Gastroesophageal sphincter (tissue), 3 donors: Measurements from ENCODE around the gene CD3E.

ENCODE experiments used
- POLR2A ChIP-seq, 2 donors: fragments of 450-650 bp; IDR thresholded peaks; one replicate each; pipeline ENCODE4 v1.6.1; 2017; ENCODE audit warnings: antibody characterized with exemption in 2 of 2, mild to moderate bottlenecking in 2 of 2, moderate library complexity in 1 of 2
- TF ChIP-seq, protein P1 (sequence below), 4 experiments: fragments of 200-600 bp in 2 of 4; fragments of 450-650 bp in 2 of 4; sonication (generic) in 1 of 4; IDR thresholded peaks; one replicate each; pipeline ENCODE4 v1.5.1; 2017 to 2019; ENCODE audit warnings: antibody characterized with exemption in 4 of 4, mild to moderate bottlenecking in 2 of 4, moderate library complexity in 2 of 4

DNA sequence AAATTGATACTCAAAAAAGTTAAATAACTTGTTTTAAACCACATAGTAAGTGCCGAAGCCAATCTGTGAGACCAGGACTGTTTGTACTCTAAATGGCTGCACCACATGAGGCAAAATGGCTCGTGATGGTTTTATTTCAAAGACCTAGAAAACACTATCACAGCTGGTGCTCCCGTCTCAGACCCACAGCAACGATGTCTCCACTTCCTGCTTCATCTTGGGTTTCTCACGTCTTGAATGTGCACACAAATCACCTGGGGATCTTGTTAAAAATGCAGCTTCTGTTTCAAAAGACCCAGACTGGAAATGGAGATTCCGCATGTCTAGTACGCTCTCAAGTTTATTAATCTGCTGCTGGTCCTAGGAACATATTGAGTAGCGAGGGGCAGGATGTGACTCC is 1.2 kb downstream of the CD3E start:
- TF ChIP-seq, protein P1, sequence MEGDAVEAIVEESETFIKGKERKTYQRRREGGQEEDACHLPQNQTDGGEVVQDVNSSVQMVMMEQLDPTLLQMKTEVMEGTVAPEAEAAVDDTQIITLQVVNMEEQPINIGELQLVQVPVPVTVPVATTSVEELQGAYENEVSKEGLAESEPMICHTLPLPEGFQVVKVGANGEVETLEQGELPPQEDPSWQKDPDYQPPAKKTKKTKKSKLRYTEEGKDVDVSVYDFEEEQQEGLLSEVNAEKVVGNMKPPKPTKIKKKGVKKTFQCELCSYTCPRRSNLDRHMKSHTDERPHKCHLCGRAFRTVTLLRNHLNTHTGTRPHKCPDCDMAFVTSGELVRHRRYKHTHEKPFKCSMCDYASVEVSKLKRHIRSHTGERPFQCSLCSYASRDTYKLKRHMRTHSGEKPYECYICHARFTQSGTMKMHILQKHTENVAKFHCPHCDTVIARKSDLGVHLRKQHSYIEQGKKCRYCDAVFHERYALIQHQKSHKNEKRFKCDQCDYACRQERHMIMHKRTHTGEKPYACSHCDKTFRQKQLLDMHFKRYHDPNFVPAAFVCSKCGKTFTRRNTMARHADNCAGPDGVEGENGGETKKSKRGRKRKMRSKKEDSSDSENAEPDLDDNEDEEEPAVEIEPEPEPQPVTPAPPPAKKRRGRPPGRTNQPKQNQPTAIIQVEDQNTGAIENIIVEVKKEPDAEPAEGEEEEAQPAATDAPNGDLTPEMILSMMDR (IDR thresholded peaks at IDR 0.05) = no peak
- no peak for TF ChIP-seq POLR2A (IDR thresholded peaks at IDR 0.05)
